ENCODE data around the gene ALG12. TPM values are rescaled to one million over a fixed set of nuclear protein-coding genes. Genes with fewer than 3 reads are reported as not detected.

Gene ALG12
- total RNA-seq, 4 donors from 2014 or later: 12.8 to 16.6 (median 13.0) TPM

DNA sequence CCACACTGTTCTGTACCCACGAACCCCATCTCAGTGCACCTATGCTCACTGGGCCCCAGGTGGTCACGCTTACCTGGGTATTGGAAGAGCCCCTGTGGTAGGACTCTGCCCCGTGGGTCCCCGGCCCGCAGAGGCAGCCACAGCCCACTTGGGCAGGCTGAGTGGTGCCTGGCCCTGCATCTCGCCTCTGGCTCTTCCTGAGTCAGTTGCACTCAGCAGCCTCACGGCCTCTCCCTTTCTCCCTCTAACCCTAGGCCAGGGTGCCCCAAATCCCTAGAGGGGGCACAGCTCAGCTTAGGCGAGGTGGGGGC, 9.9 kb upstream of the ALG12 start:
- Histone ChIP-seq H3K27ac (no peak overlapping the region), H3K9me3 (no peaks in the 10 kb centered on the region), H3K4me1 (peaks cover 26 to 49% (median 31%) of the 10 kb centered on the region in 3 donors), H3K27me3 (peaks cover 0 to 18% (median 0%) of the 10 kb centered on the region in 4 donors), H3K36me3 (peaks cover 0 to 31% (median 0%) of the 10 kb centered on the region in 3 donors), H3K4me3 (no peak overlapping the region)
- WGBS, 2 donors: 86% methylated on average over 4 of the region's 8 CpGs; no CpG with 5 or more reads in 1 of the 2 donors
- intact Hi-C loops (cut with DNase I): loop anchor here (2.0 to 10.0 kb wide), 4 partner anchors 64 to 287 kb away; no protein-coding TSS in a partner anchor
- TF ChIP-seq, protein P1, sequence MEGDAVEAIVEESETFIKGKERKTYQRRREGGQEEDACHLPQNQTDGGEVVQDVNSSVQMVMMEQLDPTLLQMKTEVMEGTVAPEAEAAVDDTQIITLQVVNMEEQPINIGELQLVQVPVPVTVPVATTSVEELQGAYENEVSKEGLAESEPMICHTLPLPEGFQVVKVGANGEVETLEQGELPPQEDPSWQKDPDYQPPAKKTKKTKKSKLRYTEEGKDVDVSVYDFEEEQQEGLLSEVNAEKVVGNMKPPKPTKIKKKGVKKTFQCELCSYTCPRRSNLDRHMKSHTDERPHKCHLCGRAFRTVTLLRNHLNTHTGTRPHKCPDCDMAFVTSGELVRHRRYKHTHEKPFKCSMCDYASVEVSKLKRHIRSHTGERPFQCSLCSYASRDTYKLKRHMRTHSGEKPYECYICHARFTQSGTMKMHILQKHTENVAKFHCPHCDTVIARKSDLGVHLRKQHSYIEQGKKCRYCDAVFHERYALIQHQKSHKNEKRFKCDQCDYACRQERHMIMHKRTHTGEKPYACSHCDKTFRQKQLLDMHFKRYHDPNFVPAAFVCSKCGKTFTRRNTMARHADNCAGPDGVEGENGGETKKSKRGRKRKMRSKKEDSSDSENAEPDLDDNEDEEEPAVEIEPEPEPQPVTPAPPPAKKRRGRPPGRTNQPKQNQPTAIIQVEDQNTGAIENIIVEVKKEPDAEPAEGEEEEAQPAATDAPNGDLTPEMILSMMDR (IDR thresholded peaks at IDR 0.05): no peak
- no peak for TF ChIP-seq POLR2A (IDR thresholded peaks at IDR 0.05)
- DNase-seq: no peak

DNA sequence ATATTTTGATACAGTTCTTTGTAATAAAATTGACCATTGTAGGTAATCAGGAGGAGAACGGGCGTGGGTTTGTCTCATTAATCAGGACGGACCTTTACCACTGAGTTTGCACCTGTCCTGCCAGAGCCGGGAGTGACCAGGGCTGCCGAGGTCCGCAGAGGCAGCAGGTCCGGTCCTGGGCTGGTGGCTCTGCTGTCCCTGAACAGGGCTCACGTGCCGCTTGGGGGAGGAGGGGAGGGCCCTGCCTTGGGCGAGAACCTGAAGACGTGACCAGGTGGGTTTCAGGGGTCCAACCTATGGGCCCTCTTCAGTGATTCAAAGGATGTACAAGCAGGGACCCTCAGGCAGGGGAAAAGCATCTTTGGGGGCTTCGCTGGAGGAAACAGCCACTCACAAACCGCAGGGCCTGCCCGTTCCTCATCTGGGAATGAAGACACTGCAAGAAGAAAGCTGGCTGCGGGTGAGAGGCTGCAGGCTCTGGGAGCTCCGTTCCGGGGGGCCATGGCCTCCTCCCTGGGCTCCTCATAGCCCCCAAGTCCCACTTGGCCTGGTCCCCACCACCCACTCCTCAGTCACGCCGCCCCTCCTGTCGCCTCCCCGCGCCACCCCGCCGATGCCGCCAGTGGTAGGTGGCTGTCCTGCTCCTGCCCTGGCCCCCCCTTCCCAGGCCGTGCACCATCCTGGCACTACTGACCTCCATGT, 9.4 kb upstream of the ALG12 start:
- Histone ChIP-seq H3K27ac (no peak overlapping the region), H3K4me3 (no peak overlapping the region), H3K4me1 (peaks cover 26 to 47% (median 27%) of the 10 kb centered on the region in 3 donors), H3K36me3 (peaks cover 0 to 31% (median 0%) of the 10 kb centered on the region in 3 donors), H3K9me3 (no peaks in the 10 kb centered on the region), H3K27me3 (peaks cover 0 to 18% (median 0%) of the 10 kb centered on the region in 4 donors)
- intact Hi-C loops (cut with DNase I): loop anchor here (2.0 to 10.0 kb wide), 4 partner anchors 65 to 287 kb away; no protein-coding TSS in a partner anchor
- 94 to 100% methylated on average over 4 to 17 of the region's 26 CpGs for WGBS, 2 donors
- TF ChIP-seq POLR2A (IDR thresholded peaks at IDR 0.05): no peak
- TF ChIP-seq, protein P1 (IDR thresholded peaks at IDR 0.05): no peak
- DNase-seq: no peak

DNA sequence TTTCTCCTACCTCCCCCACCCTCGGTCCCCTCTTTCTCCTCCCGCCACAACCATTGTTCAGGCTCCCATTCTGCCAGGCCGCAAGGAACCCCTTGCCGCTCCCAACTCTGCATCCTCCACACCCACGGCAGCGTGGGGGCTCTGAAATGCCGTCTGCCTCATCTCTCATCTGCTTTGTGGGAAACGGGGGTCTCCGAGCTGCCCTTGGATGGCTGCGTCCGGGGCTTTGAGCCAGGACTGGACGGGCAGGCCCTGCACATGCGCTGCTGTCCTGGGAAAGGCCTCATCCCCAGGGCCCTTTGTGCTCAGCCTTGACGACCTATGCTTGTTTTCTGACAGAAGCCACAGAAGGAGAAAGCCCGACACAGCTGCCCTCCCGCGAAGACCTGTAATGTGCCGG, 8.7 kb upstream of the ALG12 start:
- peaks cover 0 to 37% (median 0%) of the 10 kb centered on the region in 3 donors for H3K36me3 ChIP-seq
- H3K27ac ChIP-seq: no peak overlapping the region
- no peak for DNase-seq
- intact Hi-C loops (cut with DNase I): loop anchor here (5.0 to 10.0 kb wide), 3 partner anchors 65 to 288 kb away; no protein-coding TSS in a partner anchor
- H3K27me3 ChIP-seq: peaks cover 0 to 18% (median 0%) of the 10 kb centered on the region in 4 donors
- peaks cover 24 to 40% (median 26%) of the 10 kb centered on the region in 3 donors for H3K4me1 ChIP-seq
- no peaks in the 10 kb centered on the region for H3K9me3 ChIP-seq
- 85% methylated on average over 2 to 17 of the region's 18 CpGs for WGBS, 2 donors
- H3K4me3 ChIP-seq: no peak overlapping the region
- TF ChIP-seq, protein P1 (IDR thresholded peaks at IDR 0.05): no peak
- TF ChIP-seq POLR2A (IDR thresholded peaks at IDR 0.05): no peak

DNA sequence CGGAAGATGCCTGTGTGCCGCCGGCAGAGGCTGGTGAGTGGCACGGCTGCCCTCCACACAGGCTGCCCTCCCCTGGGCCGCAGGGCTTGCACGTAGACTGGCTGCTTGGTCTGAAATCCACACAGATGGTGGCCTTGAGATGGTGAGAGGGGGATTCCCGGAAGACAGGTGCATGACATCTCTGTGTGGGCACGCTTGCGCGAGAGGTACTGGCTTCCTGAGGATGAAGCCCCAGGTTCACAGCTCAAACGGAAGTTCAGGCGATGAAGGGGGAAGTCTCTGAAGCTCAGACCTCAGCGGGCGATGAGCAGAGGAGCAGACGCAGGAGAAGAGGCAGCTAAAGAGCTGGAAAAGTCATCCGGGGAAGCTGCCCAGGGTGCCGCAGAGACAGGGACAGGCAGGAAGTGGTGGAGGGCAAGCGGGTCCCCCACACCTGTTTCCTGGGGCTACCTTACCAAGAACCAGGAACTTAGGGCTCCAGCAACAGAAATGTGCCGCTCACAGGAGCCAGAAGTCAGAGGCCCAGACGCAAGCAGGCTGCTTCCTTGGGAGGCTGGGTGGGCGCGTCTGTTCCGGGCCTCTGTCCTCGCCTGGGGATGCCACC, 7.4 kb upstream of the ALG12 start:
- no peak for DNase-seq
- Histone ChIP-seq H3K27ac (peak overlapping the region in 3 of 4 donors; percentile 25 to 44 (median 30)), H3K36me3 (peaks cover 0 to 50% (median 0%) of the 10 kb centered on the region in 3 donors), H3K4me1 (peaks cover 12 to 27% (median 17%) of the 10 kb centered on the region in 3 donors), H3K4me3 (peak overlapping the region in 1 of 4 donors; percentile 16), H3K27me3 (peaks cover 0 to 18% (median 0%) of the 10 kb centered on the region in 4 donors), H3K9me3 (no peaks in the 10 kb centered on the region)
- WGBS, 2 donors: 70 to 77% methylated on average over 13 to 16 of the region's 24 CpGs
- intact Hi-C loops (cut with DNase I): loop anchor here (5.0 to 10.0 kb wide), 3 partner anchors 67 to 289 kb away; no protein-coding TSS in a partner anchor
- TF ChIP-seq POLR2A (IDR thresholded peaks at IDR 0.05): peak in 1 of 4 donors; percentile 16
- TF ChIP-seq, protein P1 (IDR thresholded peaks at IDR 0.05): no peak

Data from esophagus squamous epithelium (tissue), 5 donors.